Endothelial cell of umbilical vein (primary cell): ENCODE measurements around the gene DBNDD2.

ENCODE experiments used
- CTCF ChIP-seq, 2 donors: IDR thresholded peaks; 1 replicate in 1 of 2; 2 replicates in 1 of 2; pipeline ENCODE4 v1.5.1; 2011; ENCODE audit warnings: low read length in 2 of 2, mild to moderate bottlenecking in 2 of 2, moderate library complexity in 2 of 2, control low read depth in 1 of 2, inconsistent platforms in 1 of 2, low read depth in 1 of 2; ENCODE audit not compliant: insufficient read depth in 1 of 2; ENCODE audit errors: extremely low read depth in 1 of 2
- EZH2 ChIP-seq: IDR thresholded peaks from 2 replicates; pipeline ENCODE4 v1.6.1; 2012; ENCODE audit warnings: borderline replicate concordance, low read depth, mild to moderate bottlenecking, moderate library complexity, low read length, inconsistent platforms; ENCODE audit not compliant: severe bottlenecking
- JUN ChIP-seq: IDR thresholded peaks from 2 replicates; pipeline ENCODE4 v1.6.1; 2011; ENCODE audit warnings: borderline replicate concordance, low read depth; ENCODE audit not compliant: insufficient read length, insufficient read depth
- MAX ChIP-seq: IDR thresholded peaks from 2 replicates; pipeline ENCODE4 v1.6.1; 2011; ENCODE audit not compliant: insufficient read depth, insufficient read length
- POLR2A ChIP-seq: IDR thresholded peaks from 2 replicates; pipeline ENCODE4 v1.6.1; 2012; ENCODE audit warnings: low read depth, mild to moderate bottlenecking, control low read depth, low read length
- POLR2AphosphoS5 ChIP-seq: IDR thresholded peaks from 2 replicates; pipeline ENCODE4 v1.6.1; 2012; ENCODE audit warnings: low read depth, mild to moderate bottlenecking, control low read depth, low read length, moderate library complexity; ENCODE audit not compliant: insufficient read depth

GRCh38 chr20:45392733-45393132, 15.4 kb upstream of the DBNDD2 start:
- TF ChIP-seq CTCF (IDR thresholded peaks at IDR 0.05; ENCODE audit: extremely low read depth in 1 of 2, insufficient read depth in 1 of 2, low read depth in 1 of 2, low read length in 2 of 2) (no peak), POLR2A (no peak), EZH2 (no peak), POLR2AphosphoS5 (no peak), JUN (no peak), MAX (no peak)
